GM04504 (cell line): ENCODE data around the gene TPPP3.
"Not testable (repeated sequence)": the region's sequence is repeated elsewhere in the genome, so short reads cannot be mapped to it uniquely, and the experiment has no call there.

Source experiments
- DNase-seq: peaks from one replicate; pipeline ENCODE4 v3.0.0-alpha.2; 2012; ENCODE audit warnings: low read depth

TPPP3 gene

DNA sequence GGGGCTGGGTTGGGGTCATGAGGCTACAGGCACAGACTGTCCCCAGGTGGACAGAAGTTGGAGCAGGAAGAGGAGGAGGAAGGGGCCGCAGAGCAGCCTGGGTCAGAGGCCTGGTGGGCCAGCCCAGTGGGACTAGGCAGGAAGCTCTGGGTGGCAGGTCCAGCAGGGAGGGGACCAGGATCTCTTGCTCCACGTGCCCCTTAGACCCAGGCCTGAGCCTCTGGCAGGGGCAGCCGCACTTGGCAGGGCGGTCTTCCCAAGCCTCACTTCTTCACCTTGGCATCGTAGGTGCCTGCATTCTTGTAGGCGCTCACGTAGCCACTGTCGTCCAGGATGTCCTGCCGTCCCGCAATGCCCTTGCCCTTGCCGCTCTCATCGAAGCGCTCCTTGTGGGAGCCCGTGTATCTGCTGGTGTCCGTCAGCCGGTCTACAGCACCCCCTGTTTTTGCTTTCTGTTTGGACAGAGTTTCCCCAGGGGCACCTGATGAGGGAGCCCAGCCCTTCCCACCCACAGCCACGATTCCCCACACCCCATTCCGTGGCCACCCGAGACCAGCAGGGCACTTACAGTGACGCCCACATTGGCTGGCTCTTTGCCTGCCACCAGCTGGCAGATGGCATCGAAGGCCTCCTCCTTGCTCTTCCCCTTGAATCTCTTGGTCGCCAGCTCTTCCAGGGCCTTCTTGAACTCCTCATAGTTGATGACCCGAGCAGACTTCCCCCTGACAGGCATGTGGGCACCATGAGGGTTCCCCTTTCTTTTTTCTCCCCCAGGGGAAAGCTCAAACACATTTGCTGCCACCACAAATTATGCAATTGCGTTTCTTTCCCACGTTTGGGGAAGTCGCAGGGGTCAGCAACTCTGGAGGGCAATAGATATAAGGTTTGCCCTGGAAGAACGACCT is 3.1 kb downstream of the TPPP3 start:
- DNase-seq = no peak

DNA sequence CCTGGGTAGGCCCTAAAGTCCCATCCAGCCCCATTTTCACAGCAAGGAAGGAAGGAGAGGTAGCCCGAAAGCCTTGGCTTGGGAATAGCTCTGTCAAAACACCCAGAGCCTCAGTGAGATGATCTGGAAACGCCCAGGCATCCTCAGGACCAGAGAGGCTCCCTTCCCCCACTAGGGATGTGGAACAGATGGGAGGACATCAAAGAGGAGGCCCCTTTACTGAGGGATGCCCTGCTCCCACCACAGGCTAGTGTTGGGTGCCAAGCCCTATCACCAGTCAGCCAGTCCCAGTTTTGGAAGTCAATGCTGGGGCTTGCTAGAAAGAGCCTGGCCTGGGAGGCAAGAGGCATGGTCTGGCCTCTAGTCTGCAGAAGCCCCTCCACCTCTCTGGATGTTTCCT is 4.7 kb downstream of the TPPP3 start:
- no peak for DNase-seq

DNA sequence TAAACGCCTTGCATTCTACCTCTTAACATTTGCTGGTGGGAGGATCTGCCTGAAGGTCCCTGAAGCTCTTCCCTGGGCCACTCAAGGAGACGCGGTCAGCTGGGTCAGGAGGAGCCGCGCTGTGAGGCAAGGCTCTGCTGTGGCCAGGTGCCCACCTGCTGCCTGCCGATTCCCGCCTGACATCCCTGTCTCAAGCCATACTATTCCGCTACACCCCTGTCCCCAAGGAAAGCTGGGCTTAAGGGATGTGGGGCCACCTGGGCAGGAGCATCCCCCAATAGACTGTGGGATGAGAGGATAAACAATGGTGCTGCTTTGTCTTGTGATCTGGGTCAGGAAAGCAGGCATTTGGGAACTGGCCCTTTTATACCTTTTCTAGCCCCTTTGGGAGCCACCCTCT is 5.1 kb downstream of the TPPP3 start:
- no peak for DNase-seq

DNA sequence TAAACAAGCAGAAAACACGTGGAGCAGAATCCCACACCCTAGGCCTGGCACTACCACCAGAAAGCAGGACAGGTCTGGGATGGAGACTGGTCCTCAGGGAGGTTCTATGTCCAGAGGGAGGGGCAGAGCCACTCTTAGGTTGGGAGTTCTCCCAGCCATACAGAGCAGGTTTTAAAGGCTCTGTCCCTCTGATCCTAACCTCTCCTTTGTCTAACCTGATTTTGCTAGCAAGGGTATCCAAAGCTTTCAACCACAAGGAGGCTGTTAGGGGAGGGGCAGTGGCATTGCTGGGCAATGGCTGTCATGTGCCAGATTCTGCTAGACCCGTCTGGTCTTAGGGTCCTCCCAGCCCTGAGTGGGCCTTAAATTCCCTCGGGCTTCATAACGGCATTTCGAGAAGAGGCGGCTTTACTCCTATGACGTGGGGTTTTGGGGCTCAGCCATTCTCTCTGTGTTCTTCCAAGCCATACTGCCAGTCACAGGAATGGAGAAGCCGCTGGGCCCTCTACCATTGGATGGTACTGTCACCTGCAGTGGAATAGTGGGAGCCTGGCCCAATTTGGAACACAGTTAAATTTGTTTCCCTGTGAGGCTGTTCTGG is 5.7 kb downstream of the TPPP3 start:
- no peak for DNase-seq

DNA sequence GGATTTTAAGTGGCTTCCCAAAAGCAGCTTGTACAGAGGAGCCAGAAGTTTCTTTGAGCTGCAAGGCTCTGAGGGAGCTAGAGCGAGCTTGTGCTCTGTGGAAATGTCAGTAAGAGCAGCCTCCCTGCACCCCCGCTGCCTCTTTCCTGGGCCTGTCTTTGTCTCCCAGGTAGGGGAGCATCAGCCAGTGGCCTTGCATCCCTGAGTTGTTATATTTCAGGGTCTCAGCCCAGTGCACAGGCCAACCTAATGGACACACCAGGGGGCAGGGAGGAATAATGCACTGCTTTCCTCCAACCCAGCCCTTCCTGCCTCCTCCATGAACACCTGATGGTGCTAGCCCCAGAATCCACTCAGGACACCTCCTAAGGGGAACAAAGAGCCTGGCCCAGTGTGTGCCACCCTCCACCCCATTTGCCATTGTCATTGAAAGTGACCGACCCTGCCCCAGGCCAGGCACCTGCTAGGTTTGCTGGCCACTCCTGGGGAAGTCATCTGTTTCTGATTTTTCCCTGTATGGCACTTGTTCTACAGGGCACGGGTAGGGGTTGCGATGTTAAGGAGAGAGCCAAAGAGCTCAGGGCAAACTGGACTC is 6.3 kb downstream of the TPPP3 start:
- DNase-seq = no peak

DNA sequence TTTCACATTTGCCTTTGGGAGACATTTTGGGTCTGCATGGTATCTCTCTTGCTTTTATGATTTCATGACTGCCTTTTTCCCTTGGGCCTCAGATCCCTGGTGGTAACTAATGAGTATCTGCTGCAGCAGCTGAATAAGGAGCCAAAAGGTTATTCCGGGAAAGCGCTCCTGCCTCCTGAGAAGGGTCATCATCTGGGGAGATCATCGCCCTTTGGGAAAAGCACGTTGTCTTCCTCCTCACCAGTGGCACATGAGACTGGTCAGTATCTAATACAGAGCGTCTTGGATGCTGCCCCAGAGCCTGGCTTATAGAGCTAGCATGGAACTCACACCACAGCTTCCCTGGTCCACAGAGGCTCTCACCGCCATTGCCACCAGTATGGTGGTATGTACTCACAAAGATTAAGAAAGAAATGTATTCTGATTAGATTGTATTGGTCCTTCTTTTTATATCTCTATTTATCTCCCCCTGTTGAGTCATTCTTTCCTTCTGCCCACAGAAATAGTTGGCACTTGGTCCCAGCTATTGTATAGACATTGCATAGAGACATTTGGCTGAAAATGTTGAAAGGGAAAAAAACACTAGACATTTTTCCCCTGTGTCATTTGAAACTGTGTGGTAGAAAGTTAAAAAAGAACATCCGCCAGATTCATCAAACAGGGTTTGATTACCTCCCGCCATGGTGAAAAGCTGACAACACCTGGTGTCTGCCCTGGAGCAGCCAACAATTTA is 8.4 kb downstream of the TPPP3 start:
- DNase-seq = no peak

DNA sequence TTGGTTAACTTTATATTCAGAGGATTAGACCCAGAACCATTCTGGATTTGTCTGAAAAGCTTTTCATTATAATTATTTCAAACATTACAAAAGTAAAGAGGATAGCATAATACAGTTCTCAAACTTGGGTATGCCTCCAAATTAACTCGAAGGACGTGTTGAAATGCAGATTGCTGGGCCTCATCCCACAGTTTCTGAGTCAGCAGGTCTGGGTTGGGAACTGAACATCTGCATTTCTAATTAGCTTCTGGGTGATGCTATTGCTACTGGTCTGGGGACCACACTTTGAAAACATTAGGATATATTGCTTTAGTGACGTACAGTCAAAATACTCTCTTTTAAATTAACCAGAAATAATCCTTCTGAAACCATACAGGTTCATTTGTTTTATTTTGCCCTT is 10.0 kb downstream of the TPPP3 start:
- DNase-seq = no peak

DNA sequence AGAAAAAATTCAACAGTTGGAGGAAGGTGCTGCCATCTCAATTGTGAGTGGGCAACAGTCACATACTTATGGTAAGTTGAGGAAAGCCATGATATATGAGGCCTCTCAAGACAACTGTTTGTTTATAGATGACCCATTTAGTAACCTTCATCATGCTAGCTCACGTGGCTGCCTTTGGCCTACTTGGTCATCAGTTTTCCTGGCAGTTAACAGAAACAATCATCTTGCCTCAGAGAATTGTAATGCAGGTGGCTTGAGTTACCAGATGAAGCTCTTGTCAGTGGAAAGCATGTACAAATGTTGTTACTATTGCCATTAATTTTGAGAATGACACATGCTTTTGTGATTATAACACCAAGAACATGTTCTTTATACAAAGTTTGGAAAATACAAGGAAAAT is 14.7 kb downstream of the TPPP3 start:
- DNase-seq = no peak

DNA sequence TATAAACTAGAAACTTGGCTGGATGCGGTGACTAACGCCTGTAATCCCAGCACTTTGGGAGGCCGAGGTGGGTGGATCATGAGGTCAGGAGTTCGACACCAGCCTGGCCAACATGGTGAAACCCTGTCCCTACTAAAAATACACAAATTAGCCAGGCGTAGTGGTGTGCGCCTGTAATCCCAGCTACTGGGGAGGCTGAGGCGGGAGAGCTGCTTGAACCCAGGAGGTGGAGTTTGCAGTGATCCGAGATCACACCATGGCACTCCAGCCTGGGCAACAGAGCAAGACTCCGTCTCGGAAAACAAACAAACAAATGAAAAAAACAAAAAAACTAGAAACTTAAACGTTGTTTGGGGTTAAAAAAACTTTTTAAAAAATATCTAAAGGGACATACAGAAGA is 17.3 kb downstream of the TPPP3 start:
- not testable (repeated sequence) for DNase-seq

DNA sequence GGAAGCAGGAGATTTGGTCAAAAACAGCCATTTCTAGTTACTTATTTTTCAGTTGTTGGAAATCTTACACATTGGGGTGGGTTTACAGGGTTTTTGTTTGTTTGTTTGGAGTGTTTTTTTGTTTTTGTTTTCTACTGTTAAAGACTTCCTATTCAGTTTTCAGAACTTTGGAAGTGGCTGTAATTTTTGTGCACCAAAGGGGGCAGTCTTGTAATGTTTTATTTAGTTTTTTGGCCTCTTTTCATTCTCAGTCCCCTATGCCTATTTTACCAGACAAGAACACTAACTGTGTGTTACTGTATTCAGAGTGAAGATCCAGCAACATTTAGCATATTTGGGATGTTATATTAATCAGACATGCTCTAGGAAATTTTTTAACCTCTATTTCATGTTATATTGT is 20.6 kb downstream of the TPPP3 start:
- no peak for DNase-seq

DNA sequence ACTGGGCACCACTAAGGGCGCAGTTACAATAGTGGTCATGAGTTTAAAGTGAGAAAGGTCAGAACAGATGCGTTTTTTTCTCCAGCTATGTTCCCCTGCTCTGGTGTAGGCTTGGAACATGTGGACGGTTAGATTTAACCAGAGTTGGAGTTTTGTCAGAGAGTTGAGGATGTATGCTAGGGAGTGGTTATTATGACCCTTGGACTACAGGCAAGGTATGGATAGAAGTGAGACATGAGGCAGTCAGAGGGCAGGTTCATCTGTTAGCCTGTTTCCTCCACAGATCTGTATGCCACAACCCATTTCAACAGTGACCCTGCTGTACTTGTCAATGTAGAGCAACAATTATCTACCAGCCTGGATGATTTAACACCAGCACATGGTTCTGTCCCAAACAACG is 22.6 kb downstream of the TPPP3 start:
- DNase-seq = no peak

DNA sequence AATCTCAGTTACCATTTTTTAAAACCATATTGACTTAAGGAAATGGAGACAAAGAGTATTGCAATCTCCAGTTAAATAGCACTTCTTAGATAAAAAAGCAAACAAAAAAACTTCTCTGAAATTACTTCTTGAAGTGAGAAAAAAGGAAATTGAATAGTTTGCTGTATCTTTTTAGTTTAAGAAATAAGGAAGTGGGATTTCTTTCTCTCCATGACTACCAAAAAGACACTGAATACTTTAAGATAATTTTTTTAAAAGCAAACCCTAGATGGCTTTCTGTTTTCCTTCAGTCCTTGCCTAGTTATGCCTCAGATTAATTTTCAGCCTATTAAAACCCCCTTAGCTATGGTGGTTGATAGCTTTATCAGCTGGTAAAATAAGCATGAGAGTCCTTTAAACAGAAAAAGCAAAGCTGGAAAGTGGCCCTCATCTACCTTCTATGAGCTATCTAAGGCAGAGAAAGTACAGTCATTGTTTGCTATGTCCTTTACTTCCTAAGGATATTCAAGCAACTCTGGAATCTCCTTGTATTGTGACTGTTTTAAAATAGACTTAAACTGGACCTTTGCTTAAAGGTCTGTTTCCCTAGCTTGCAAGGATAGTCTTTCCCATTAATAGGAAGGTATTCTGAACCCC is 28.6 kb downstream of the TPPP3 start:
- no peak for DNase-seq

DNA sequence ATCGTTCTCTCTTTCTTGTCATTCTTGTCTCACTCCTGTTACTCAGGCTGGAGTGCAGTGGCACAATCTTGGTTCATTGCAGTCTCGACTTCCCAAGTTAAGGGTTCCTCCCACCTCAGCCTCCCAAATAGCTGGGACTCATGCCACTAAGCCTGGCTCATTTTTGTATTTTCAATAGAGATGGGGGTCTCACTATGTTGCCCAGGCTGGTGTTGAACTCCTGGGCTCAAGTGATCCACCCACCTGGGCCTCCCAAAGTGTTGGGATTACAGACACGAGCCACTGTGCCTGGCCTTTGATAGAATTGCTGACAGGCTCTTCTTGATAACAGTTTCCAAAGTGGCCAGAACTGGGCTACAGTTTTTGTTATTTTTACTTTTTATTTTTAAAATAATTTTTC is 32.3 kb downstream of the TPPP3 start:
- DNase-seq = no peak

DNA sequence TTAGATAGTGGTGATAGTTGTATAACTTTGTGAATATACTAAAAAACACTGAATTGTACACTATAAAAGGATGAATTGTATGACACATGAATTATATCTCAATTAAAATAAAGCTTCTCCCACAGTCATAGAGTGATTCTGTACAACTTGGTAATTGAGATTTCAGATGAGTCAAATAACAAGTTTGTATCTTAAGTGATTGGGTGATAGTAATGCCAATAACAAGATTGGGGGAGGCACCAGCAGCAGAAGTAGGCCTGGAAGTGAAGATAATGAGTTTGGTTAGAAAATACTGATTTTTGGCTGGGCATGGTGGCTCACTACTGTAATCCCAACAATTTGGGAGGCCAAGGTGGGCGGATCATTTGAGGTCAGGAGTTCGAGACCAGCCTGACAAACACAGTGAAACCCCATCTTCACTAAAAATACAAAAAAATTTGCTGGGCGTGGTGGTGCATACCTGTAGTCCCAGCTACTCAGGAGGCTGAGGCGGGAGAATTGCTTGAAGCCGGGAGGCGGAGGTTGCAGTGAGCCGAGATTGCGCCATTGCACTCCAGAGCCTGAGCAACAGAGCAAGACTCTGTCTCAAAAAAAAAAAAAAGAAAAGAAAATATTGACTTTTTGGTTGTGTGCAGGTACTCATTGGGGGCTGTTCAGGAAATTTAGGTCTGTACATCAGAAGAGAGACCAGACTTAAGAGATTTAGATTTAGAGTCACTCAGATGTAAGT is 33.6 kb downstream of the TPPP3 start:
- not testable (repeated sequence) for DNase-seq

DNA sequence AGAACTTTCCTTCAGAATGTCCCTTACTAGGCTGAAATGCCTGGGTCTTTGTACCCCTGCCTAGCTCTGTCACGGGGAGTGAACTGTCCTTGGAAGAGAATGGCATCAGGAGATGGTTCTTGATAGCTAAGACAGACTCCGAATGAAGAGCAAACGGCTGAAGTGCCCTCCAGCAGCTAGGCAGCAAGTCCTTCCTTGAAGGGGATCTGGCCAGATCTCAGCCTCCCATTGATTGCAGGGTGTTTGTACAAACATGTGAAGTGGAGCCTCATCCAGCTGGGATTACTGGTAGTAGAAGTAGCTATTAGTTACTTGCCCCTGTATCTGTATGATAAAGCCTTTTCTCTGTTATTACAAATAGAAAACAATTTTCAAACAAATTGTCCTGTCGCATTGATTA is 35.7 kb downstream of the TPPP3 start:
- DNase-seq = no peak

DNA sequence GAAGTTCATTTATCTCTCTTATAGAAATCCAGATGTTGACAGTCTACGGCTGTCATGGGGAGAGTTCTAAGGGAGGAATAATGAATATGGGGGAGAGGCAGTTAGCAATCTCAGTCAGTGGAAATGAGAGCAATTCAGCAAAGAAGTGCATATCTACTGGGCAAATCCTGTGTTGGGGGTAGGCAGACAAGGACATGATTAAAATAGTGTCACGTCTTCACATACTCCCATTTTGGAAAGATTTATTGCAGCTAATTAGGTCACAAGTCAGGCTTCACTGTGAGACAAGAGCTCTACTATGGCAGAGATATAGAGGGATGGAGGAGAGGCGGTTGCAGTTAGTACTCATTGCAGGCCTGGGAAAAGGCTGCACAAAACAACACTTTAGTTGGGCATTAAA is 36.9 kb downstream of the TPPP3 start:
- no peak for DNase-seq

DNA sequence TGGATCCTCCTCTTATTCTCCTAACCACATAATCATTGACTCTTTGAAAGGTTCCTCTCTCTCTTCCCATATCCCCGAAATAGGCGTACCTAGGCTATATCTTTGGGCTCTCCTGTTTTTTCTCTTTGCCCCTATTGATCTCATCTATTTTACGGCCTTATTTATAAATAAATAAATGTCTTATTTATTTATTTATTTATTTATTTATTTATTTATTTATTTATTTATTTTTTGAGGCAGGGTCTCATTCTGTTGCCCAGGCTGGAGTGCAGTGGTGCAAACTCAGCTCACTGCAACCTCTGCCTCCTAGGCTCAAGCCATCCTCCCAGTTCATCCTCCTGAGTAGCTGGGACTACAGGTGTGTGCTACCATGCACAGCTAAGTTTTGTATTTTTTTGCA is 40.8 kb downstream of the TPPP3 start:
- DNase-seq = not testable (repeated sequence)

DNA sequence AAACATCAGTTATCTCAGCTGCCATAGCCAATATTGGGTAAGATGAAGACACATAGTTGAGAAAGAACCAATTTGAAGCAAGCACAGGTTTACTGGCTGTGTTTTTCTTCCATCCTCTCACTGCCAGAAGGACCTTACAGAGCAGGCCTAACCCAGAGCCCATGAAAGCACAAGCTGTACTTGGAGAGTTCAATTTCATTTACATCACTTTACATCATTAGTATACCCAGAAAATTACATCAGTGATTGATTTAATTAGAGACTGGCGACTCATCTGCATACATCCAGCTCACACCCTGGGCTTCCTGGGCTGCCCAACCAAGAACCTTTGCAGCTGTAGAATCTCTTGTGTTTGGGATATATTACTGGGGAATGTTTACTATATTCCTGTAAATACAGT is 43.0 kb downstream of the TPPP3 start:
- DNase-seq = no peak

DNA sequence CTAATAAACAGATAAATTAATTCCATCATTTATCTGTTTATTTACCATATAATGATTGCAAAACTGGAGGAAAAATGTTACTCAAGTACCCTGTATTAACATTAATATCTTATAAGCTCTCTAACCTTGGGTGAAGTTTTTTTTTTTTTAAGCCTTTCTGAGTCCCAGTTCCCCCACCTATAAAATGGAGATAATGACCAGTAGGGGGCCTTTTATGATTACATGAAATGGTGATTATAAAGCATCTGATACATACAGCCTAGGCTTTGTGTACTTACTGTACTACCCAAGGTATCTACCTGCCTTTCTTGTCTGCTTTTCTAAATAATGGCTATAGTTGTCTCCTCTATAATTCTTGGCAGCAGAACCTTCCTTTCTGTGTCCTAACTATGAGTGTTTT is 44.1 kb downstream of the TPPP3 start:
- DNase-seq = no peak

DNA sequence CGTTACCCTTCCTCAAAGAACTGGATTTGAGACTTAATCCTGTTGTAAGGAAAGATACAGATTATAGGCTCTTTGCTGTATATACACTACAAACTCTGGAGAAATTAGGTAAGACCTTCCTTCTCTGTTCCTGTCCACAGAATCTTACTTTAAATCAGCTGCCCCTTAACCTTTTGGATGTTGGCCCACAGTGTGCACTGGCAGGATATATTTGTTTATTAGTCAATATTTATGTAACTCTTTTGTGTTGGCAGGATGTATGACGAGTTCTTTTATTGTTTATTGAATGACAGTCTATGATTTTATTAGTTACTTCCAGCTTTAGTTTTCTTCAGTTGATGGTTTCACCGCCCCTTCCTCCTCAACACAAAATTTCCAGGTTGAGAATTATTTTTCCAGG is 47.0 kb downstream of the TPPP3 start:
- DNase-seq = no peak

DNA sequence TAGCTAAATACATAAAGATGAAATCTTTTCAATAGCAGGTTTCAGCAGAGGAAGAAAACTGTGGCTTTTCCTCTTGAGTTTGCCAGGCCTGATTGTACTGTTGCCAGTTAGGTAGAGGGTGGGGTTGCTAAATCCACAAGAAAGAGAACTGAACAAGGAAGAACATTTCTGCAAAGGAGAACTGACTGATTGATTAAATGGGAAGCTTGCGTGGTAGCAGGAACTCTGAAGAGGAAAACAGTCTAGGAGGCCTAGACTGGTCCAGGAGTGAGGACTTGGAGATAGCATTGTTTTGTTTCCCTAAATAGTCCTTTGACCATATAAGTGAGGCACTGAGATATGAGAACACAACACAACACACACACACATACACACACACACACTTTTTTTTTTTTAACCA is 47.9 kb downstream of the TPPP3 start:
- no peak for DNase-seq

DNA sequence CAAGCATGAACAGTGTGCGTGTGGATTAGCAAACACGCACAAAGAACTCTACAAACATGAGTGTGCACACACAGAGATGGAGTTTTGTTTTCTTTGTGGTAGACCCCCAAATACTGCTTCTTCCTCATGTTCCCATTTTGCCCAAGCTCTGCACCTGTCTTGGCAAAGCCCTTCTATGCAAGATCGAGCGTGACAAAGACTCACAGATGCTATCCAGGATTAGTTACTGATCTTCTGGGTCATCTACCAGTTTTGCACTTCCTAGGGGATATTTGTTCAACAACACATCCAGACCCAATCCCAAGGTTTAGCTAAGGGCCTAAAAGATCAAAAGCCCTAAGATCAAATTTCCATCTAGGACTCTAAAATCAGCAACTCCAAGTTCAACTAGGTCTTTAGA is 50.7 kb downstream of the TPPP3 start:
- DNase-seq = no peak
